CD4-positive, alpha-beta T cell treated with Interleukin-4 for 4 hours (primary cell): Measurements from ENCODE around the gene ICAM1.
"Not testable (repeated sequence)": the region's sequence is repeated elsewhere in the genome, so short reads cannot be mapped to it uniquely, and the experiment has no call there.

Experiments used
- DNase-seq: peaks from one replicate; pipeline ENCODE4 v3.0.0-alpha.2; 2020

ICAM1 gene

GRCh38 chr19:10270616-10271394 is at the start of gene ICAM1:
ICAM1 (plus strand) TSS chr19:10271120; CDS start chr19:10271160, 40 bp downstream.
- DNase-seq, result peak; percentile 71

GRCh38 chr19:10222201-10222890 is 48.6 kb upstream of the ICAM1 start:
- no peak for DNase-seq

- DNase-seq, result no peak
These were observed 47.3 kb upstream of the ICAM1 start for GRCh38 chr19:10223488-10224213.

- no peak for DNase-seq
These were observed 46.6 kb upstream of the ICAM1 start for GRCh38 chr19:10224337-10224736.

DNA sequence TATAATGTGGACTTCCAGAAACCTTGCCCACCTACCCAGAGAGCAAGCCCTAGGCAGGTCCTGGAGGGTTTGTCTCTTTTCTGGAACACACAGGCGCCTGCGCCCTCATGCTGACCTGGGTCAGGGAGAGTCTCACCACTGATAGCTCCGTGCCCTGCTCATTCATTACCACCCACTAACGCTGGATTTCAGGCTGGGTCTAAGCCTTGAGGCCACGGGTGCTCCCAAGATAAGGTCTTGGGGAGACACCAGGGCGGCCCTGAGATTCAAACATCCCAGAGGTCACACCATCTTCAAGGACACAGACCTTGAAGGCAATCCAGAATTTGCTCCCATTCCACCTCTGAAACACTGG is 44.9 kb upstream of the ICAM1 start:
- no peak for DNase-seq

GRCh38 chr19:10226376-10227025 is 44.4 kb upstream of the ICAM1 start:
- DNase-seq, result no peak

DNA sequence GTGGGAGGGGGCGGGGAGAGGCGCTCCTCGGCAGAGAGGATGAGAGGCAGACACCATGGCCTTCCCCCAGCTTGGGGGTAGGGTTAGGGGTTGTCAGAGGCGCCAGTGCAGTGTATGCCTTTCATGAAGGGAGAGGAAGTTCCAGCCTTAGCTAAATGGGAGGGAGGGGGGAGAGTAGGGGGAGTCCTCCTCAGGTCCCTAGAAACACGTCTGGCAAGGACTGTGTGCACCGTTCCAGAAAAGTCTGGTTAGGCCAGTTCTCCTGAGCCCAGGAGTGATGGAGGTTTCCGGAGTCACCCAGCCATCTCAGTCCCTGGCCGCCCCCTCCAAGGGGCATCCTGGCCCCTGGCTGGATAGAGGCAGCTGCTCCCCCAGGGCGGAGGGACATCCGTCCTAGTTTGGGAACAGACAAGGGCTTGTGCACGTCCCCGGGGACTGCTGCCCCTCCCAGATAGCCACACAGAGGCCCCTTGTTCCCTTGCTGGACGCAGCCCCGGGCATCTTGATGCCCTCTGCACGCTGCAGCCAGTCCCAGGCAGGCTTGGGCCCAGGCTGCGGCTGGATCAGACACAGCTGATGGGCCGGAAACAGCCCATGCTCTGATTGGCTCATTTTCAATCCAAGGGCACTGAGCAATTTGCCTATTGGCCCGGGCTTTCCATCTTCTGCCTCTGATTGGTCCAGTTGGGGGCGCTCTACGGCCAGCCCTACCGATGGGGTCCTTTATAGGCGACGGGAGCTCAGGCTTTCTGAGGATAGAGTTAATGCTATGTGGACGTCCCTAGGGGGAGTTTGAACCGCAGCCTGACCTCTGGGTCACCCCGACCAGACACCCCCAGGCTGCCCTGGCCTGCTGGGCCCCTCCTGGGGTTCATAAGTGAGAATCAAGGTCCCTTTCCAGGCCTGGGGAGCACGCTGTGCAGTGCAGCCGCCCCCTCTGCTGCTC is 43.6 kb upstream of the ICAM1 start:
- DNase-seq, result no peak

- no peak for DNase-seq
These were observed 42.5 kb upstream of the ICAM1 start for GRCh38 chr19:10228393-10228792.

- DNase-seq, result peak; percentile 50
These were observed 42.0 kb upstream of the ICAM1 start for GRCh38 chr19:10228920-10229319.

DNA sequence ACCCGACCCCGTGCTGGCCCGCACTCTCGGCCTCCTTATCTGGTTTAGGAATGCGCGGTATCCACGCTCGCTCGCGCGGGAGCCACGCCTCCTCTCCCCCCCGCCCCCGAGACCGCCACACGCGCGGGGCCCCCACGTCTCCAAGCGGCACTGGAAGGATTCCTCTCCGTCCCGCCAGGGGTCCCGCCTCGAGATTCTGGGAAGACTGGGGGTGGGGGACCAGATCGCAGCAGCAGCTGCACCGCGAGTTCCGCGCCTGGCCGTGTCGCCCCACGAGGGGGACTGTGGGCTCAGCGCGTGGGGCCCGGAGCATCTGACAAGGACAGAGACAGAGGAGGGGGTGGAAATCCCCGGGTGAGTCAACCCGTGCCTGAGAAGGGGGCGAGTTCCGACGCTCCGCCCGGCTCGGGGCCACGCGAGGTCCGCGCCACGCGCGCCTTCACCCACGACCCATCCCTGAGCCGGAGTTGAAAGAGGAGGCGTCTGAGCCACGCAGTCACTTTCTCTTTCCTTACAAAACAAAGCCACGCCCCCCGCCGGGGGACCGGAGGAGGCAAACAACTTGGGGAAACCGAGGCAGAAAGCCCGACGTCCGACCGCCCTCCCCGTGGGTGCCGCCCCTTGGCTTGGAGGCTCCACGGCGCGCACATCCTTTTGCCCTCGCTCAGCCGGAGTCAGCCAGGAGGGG is 40.6 kb upstream of the ICAM1 start:
- DNase-seq, result peak; percentile 82

GRCh38 chr19:10230861-10231611 is 39.9 kb upstream of the ICAM1 start, which contains the start of gene S1PR2:
S1PR2 (minus strand) TSS chr19:10231331; CDS start chr19:10224905, 6,426 bp downstream.
- peak; percentile 57 for DNase-seq

DNA sequence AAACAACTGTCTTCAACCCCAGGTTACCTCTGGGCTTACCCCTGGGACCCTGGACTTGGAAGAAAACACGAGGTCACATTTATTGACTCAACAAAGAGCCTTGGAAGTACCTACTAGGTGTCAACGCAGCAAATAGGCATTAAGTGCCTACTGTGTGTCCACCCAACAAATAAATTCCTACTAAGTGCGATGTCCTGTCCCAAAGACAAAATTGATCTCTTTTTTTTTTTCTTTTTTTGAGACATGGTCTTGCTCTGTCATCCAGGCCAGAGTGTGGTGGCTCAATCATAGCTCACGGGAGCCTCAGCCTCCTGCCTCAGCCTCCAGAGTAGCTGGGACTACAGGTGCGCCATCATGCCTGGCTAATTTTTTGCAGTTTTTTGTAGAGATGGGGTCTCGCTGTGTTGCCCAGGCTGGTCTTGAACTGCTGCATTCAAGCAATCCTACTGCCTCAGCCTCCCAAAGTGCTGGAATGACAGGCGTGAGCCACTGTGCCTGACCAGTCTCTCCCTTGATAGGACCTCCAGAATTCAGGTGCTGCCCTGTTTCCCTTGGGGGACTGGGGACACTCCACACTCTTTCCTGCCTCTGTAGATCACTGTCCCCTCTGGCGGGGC is 39.2 kb upstream of the ICAM1 start:
- no peak for DNase-seq

DNA sequence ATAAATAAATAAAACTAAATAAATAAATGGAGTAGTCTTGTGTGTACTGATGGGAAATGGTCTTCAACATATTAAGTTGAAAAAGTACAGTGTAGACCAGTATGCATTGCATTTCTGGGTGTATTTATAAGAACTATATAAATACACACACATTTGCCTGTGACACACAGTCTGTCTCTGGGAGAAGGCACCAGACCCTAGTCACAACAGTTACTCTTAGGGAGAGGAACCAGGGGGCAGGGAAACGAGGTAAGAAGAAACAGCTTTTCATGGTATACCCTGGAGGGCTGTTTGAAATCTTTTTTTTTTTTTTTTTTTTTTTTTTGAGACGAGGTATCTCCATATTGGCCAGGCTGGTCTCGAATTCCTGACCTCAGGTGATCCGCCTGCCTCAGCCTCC is 37.0 kb upstream of the ICAM1 start:
- no peak for DNase-seq

GRCh38 chr19:10235003-10235402 is 35.9 kb upstream of the ICAM1 start:
- no peak for DNase-seq

DNA sequence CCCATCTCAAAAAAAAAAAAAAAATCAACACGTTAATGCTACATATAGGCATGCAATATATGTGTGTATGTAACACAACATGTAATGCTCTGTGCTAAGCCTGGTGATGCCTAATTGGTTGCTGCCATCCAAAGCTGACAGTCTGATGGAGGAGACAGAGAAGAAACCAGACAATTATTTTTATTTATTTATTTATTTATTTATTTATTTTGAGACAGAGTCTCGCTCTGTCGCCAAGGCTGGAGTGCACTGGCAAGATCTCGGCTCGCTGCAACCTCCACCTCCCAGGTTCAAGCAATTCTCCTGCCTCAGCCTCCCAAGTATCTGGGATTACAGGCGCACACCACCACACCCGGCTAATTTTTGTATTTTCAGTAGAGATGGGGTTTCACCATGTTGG is 35.5 kb upstream of the ICAM1 start:
- DNase-seq, result not testable (repeated sequence)

- no peak for DNase-seq
These were observed 33.2 kb upstream of the ICAM1 start for GRCh38 chr19:10237702-10238101.

DNA sequence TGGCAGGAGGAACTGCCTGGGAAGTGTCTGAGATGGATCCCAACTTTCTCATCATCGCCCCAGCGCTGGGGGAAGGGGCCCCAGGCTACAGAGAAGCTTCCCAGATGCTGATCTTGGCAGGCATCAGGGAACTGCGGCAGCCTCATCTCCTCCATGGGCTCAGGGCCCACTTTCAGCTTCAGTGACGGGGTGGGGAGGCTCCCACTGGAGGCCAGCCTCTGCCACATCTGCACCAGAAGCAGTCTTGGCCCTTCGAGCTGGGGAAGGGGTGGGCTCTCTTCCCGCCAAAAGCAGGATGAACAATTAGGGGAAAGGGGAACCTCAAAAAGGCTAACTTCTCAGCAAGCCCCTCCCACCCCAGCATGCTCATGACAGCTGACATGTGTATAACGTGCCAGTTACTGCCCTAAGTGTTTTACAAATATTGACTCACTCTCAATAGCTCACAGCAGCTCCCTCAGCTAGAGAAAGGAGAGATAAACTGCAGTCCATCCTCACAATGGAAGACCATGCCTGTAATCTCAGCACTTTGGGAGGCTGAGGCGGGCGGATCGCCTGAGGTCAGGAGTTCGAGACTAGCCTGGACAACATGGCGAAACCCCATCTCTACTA is 32.6 kb upstream of the ICAM1 start:
- DNase-seq, result no peak

DNA sequence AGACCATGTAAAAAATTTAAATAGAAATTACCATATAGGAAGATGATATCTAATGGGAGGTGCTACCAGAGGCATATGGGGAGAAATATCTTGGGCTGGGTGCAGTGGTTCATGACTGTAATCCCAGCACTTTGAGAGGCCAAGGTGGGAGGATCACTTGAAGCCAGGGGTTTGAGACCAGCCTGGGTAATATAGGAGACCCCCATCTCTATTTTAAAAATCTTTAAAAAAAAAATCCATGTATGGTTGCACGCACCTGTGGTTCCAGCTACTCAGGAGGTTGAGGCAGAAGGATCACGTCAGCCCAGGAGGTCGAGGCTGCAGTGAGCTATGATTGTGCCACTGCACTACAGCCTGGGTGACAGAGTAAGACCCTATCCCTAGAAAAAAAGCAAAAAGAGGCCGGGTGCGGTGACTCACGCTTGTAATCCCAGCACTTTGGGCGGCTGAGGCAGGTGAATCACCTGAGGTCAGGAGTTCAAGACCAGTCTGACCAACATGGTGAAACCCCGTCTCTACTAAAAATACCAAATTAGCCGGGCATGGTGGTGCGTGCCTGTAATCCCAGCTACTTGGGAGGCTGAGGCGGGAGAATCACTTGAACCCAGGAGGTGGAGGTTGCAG is 29.0 kb upstream of the ICAM1 start:
- not testable (repeated sequence) for DNase-seq

DNA sequence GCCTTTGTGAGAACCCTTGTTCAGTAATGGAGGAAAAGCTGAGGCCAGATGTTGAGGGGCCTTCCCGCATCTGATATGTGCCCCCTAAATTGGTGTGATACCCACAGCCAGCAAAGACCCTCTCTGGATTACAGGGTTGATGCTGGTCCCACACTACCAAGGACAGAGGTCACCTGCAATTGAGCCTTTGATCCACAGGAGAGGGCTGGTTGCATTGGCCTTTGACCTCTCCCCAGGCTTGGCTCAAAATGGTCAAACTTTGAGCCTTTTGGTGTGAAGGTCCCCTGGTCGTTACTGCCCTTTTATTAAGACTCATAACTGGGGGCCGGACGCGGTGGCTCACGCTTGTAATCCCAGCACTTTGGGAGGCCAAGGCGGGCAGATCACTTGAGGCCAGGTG is 27.3 kb upstream of the ICAM1 start:
- DNase-seq, result no peak
